OCI-LY1 (cell line): ENCODE data around the gene IGFL2.

Experiments
- H2AFZ ChIP-seq: fragments of 200-600 bp; sonication (generic), shearing (Covaris generic); 2 replicates; pipeline ENCODE4 v1.6.0; 2014; ENCODE audit warnings: antibody characterized with exemption, mild to moderate bottlenecking, low read length
- H3F3A ChIP-seq: fragments of 200-600 bp; sonication (generic), shearing (Covaris generic); 2 replicates; pipeline ENCODE4 v1.6.0; 2014; ENCODE audit warnings: mild to moderate bottlenecking, antibody characterized with exemption, low read length, moderate library complexity; ENCODE audit not compliant: insufficient read depth
- H3K27ac ChIP-seq: fragments of 200-600 bp; sonication (generic); 2 replicates; pipeline ENCODE4 v1.5.1; 2014; ENCODE audit warnings: low read length, mixed run types, mild to moderate bottlenecking, low read depth; ENCODE audit not compliant: poor library complexity, severe bottlenecking
- H3K27me3 ChIP-seq: fragments of 200-600 bp; sonication (generic); 2 replicates; pipeline ENCODE4 v1.6.0; 2014; ENCODE audit warnings: antibody characterized with exemption, mild to moderate bottlenecking, low read length, moderate library complexity; ENCODE audit not compliant: insufficient read depth
- H3K36me3 ChIP-seq: fragments of 200-600 bp; sonication (generic); 2 replicates; pipeline ENCODE4 v1.6.1; 2014; ENCODE audit warnings: mild to moderate bottlenecking, antibody characterized with exemption, low read length, moderate library complexity, mixed read lengths; ENCODE audit not compliant: insufficient read depth
- H3K4me1 ChIP-seq: fragments of 200-600 bp; sonication (generic); 2 replicates; pipeline ENCODE4 v1.5.1; 2014; ENCODE audit warnings: mild to moderate bottlenecking, low read length, moderate library complexity; ENCODE audit not compliant: insufficient read depth, severe bottlenecking
- H3K4me2 ChIP-seq: fragments of 200-600 bp; sonication (generic), shearing (Covaris generic); 2 replicates; pipeline ENCODE4 v1.6.1; 2014; ENCODE audit warnings: low read length
- H3K4me3 ChIP-seq: fragments of 200-600 bp; sonication (generic); 2 replicates; pipeline ENCODE4 v1.5.1; 2014; ENCODE audit warnings: low read length, low read depth, mild to moderate bottlenecking, mixed read lengths; ENCODE audit not compliant: poor library complexity, severe bottlenecking
- H3K79me2 ChIP-seq: fragments of 200-600 bp; shearing (Covaris generic); 2 replicates; pipeline ENCODE4 v1.6.1; 2016; ENCODE audit warnings: mixed run types, low read length, mixed read lengths; ENCODE audit not compliant: insufficient read depth
- H3K9ac ChIP-seq: fragments of 200-600 bp; sonication (generic), shearing (Covaris generic); 2 replicates; pipeline ENCODE4 v1.6.1; 2014; ENCODE audit warnings: mild to moderate bottlenecking, low read length, mixed read lengths
- H3K9me2 ChIP-seq: fragments of 200-600 bp; sonication (generic), shearing (Covaris generic); 2 replicates; pipeline ENCODE4 v1.6.1; 2014; ENCODE audit warnings: low read depth, mild to moderate bottlenecking, low read length, mixed read lengths
- H3K9me3 ChIP-seq: fragments of 200-600 bp; shearing (Covaris generic); 2 replicates; pipeline ENCODE4 v1.6.1; 2014; ENCODE audit warnings: low read length, mixed read lengths
- H4K20me1 ChIP-seq: fragments of 200-600 bp; sonication (generic), shearing (Covaris generic); 2 replicates; pipeline ENCODE4 v1.6.0; 2016; ENCODE audit warnings: mild to moderate bottlenecking, low read length; ENCODE audit not compliant: insufficient read depth
- CTCF ChIP-seq: fragments of 200-600 bp; sonication (generic), shearing (Covaris generic); IDR thresholded peaks from 2 replicates; pipeline ENCODE4 v1.5.1; 2017; ENCODE audit warnings: mild to moderate bottlenecking, antibody characterized with exemption, low read length, moderate library complexity, mixed read lengths
- EZH2 ChIP-seq: fragments of 200-600 bp; sonication (generic), shearing (Covaris generic); IDR thresholded peaks from 2 replicates; pipeline ENCODE4 v1.8.0; 2017; ENCODE audit warnings: borderline replicate concordance, mixed run types, mild to moderate bottlenecking, antibody characterized with exemption, low read length, moderate library complexity, mixed read lengths

IGFL2 gene

DNA sequence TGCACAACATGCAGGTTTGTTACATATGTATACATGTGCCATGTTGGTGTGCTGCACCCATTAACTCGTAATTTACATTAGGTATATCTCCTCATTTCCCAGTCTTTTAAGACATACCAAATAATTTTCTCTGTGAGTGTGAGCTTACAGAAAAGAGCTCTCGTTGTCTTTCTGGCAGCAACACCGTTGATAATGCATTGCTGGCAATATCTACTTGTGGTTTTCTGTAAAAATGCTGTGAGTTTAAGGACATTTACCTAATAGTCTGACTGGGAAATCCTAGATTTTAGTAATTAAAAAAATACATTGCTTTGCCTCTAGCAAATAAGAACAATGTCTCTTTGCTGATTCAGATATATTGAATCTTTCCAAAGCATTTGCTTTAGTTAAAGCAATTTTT lies 31.9 kb upstream of the IGFL2 start:
- H3K36me3 ChIP-seq: no peaks in the 10 kb centered on the region
- no peaks in the 10 kb centered on the region for H3K27me3 ChIP-seq
- no peaks in the 10 kb centered on the region for H3K9me2 ChIP-seq
- H3K9me3 ChIP-seq: no peaks in the 10 kb centered on the region
- H3K4me3 ChIP-seq: no peak overlapping the region
- no peak overlapping the region for H3K9ac ChIP-seq
- no peaks in the 10 kb centered on the region for H3K79me2 ChIP-seq
- no peak overlapping the region for H3K27ac ChIP-seq
- H2AFZ ChIP-seq: no peak overlapping the region
- H3K4me2 ChIP-seq: no peak overlapping the region
- H4K20me1 ChIP-seq: no peaks in the 10 kb centered on the region
- TF ChIP-seq EZH2 (no peak), CTCF (no peak)
- H3K4me1 ChIP-seq: no peaks in the 10 kb centered on the region
- H3F3A ChIP-seq: no peaks in the 10 kb centered on the region

DNA sequence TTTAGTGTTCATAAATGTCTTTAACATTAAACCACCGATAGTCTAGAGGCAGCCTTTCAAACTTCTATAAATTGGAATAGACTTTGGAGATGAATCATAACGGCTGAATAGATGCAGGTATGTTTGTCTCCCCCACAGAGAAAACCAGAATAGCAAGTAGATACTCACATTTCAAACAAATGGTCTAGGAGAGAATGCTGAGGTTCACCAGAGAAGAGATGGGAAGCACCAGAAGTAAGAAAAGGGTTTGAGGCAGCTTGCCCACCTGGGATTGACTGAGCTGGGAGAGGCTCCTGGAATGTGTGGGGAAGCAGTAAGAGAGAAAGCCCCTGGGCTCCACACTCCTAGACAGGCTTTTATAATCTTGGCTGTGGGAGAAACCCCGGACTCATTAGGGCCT lies 29.9 kb upstream of the IGFL2 start:
- H3K79me2 ChIP-seq: no peaks in the 10 kb centered on the region
- no peak overlapping the region for H2AFZ ChIP-seq
- no peak for TF ChIP-seq EZH2
- TF ChIP-seq CTCF: no peak
- H3K4me3 ChIP-seq: no peak overlapping the region
- no peaks in the 10 kb centered on the region for H3K27me3 ChIP-seq
- H3K4me2 ChIP-seq: no peak overlapping the region
- H3K9me2 ChIP-seq: no peaks in the 10 kb centered on the region
- no peaks in the 10 kb centered on the region for H3K4me1 ChIP-seq
- no peaks in the 10 kb centered on the region for H3F3A ChIP-seq
- H3K9ac ChIP-seq: no peak overlapping the region
- H4K20me1 ChIP-seq: no peaks in the 10 kb centered on the region
- H3K27ac ChIP-seq: no peak overlapping the region
- no peaks in the 10 kb centered on the region for H3K9me3 ChIP-seq
- H3K36me3 ChIP-seq: no peaks in the 10 kb centered on the region

- H3K9me3 ChIP-seq: no peaks in the 10 kb centered on the region
- TF ChIP-seq EZH2 (no peak), CTCF (no peak)
- H3K4me1 ChIP-seq: no peaks in the 10 kb centered on the region
- H3K36me3 ChIP-seq: no peaks in the 10 kb centered on the region
- H3K4me2 ChIP-seq: no peak within 1 kb of the TSS
- H4K20me1 ChIP-seq: no peaks in the 10 kb centered on the region
- no peak within 1 kb of the TSS for H3K27ac ChIP-seq
- H3K79me2 ChIP-seq: no peaks in the 10 kb centered on the region
- H2AFZ ChIP-seq: no peak within 1 kb of the TSS
- no peak within 1 kb of the TSS for H3K4me3 ChIP-seq
- no peaks in the 10 kb centered on the region for H3K27me3 ChIP-seq
- H3K9ac ChIP-seq: no peak within 1 kb of the TSS
- no peaks in the 10 kb centered on the region for H3K9me2 ChIP-seq
- no peaks in the 10 kb centered on the region for H3F3A ChIP-seq
These were observed 23.4 kb upstream of the IGFL2 start, which contains the start of gene IGFL3 for GRCh38 chr19:46124638-46125115. IGFL3 (minus strand) TSS chr19:46124688; CDS start chr19:46124649, 39 bp downstream.
